GM20431 (cell line): ENCODE measurements around the gene HIF1A.

Source experiments
- in situ Hi-C: fragments of 300-500 bp; cut with MseI, MboI; formaldehyde crosslinking; loops from one replicate; pipeline ENCODE4 v1.15.0; 2020; ENCODE audit warnings: low sequenced_read_pairs; ENCODE audit not compliant: unreplicated experiment

HIF1A gene

GRCh38 chr14:61765225-61765943, 70.1 kb downstream of the HIF1A start:
- in situ Hi-C loops: no loop called here

DNA sequence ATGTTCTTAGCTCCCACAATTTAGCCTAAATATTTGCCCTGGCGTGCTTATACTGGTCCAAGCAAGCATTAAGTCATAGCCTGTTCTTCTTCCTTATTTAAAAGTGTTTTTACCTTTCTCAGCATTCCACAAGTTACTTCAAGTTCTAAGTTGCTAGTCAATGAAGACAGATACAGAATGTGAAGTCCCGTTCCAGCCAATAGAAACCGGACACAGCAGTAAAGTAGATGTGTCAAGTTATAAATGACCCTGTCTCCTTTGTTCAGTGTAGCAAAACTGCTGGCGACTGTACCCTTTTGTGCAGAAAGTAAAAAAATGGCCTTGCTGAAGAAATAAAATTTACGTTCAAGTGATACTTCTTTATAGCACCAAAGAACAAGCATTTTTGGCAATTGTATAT, 70.8 kb downstream of the HIF1A start:
- in situ Hi-C loops: no loop called here

DNA sequence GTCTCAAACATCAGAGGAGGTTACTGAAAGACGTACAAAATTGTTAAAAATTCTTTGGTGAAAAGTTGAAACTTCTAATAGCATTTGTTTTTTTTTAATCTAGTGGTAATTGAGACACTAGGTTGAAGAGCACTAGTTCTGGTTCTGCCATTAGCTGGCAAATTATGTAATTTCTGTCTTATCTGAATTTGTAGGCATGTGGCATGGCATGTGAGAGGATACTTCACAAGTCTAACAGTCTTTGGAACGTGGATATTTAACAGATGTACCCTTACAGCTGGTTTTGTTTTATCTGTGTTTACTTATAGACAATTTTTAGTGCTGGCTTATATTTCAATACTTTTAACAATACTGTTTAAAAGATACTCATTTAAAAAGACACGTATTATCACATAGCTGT, 72.9 kb downstream of the HIF1A start:
- in situ Hi-C loops: no loop called here

DNA sequence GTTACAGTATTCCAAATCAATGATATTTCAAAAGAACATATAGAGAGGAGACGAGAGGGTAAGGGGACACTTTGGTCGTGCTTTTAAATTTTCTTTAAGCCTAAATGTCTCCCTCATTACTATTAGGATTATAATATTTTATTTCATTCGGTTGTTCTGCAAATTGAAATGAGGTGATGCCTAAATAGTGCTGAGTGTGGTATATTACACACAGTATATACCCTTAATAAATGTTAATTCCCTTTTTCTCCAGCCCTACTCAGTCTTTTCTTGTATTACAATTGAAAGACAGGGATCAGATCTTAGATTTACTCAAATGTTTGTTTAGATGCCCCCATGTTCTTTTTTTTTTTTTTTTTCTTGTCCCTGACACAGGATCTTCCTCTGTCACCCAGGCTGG, 74.6 kb downstream of the HIF1A start:
- in situ Hi-C loops: no loop called here

GRCh38 chr14:61774861-61775260, 79.5 kb downstream of the HIF1A start:
- in situ Hi-C loops: no loop called here

GRCh38 chr14:61780125-61780524, 84.8 kb downstream of the HIF1A start:
- in situ Hi-C loops: no loop called here

DNA sequence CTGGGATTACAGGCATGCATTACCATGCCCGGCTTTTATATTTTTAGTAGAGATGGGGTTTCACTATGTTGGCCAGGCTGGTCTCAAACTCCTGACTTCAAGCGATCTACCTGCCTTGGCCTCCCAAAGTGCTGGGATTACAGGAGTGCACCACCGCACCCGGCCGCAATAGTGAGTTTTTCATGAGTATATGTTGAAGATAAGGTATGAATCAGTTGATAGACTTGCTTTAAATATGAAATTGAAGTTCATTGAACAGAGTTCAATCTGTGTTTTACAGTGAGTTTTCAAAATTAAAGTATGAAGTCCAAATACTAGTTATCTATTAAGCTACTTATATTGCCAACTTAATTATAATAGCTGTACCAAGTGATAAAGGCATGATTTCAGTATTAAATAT, 102.0 kb downstream of the HIF1A start:
- in situ Hi-C loops: no loop called here
